Limb (tissue), 2 donors: Measurements from ENCODE around the gene CX3CL1.
"Not testable (repeated sequence)": the region's sequence is repeated elsewhere in the genome, so short reads cannot be mapped to it uniquely, and the experiment has no call there.

Experiments used
- DNase-seq, 2 donors: peaks; one replicate each; pipeline ENCODE4 v3.0.0-alpha.2; 2016; ENCODE audit errors: extremely low spot score in 2 of 2

CX3CL1 gene

GRCh38 chr16:57372372-57373116 lies at the start of gene CX3CL1:
TSS of gene CX3CL1 (plus strand) at chr16:57372490. CDS start at chr16:57372569, 79 bp downstream.
- DNase-seq, result peak; percentile 77 to 83

GRCh38 chr16:57324749-57325148 lies 47.5 kb upstream of the CX3CL1 start:
- DNase-seq, result no peak

- no peak for DNase-seq
Measured at GRCh38 chr16:57325458-57325857, 46.8 kb upstream of the CX3CL1 start.

GRCh38 chr16:57329718-57330327 lies 42.5 kb upstream of the CX3CL1 start:
- no peak for DNase-seq

- DNase-seq, result no peak
Measured at GRCh38 chr16:57331355-57331754, 40.9 kb upstream of the CX3CL1 start.

GRCh38 chr16:57333402-57333801 lies 38.9 kb upstream of the CX3CL1 start:
- no peak for DNase-seq

- DNase-seq, result no peak
Measured at GRCh38 chr16:57335366-57335765, 36.9 kb upstream of the CX3CL1 start.

- no peak for DNase-seq
Measured at GRCh38 chr16:57341062-57341440, 31.2 kb upstream of the CX3CL1 start.

GRCh38 chr16:57341441-57342303 lies 30.6 kb upstream of the CX3CL1 start:
- peak in 1 of 2 donors; percentile 32 for DNase-seq

- not testable (repeated sequence) for DNase-seq
Measured at GRCh38 chr16:57342606-57343005, 29.7 kb upstream of the CX3CL1 start.

- no peak for DNase-seq
Measured at GRCh38 chr16:57343221-57343620, 29.1 kb upstream of the CX3CL1 start.

GRCh38 chr16:57344094-57344493 lies 28.2 kb upstream of the CX3CL1 start:
- not testable (repeated sequence) for DNase-seq

- no peak for DNase-seq
Measured at GRCh38 chr16:57345021-57345420, 27.3 kb upstream of the CX3CL1 start.

- no peak for DNase-seq
Measured at GRCh38 chr16:57345666-57346204, 26.6 kb upstream of the CX3CL1 start.

GRCh38 chr16:57347858-57348257 lies 24.4 kb upstream of the CX3CL1 start:
- DNase-seq, result no peak

GRCh38 chr16:57348327-57348726 lies 24.0 kb upstream of the CX3CL1 start:
- DNase-seq, result no peak

- no peak for DNase-seq
Measured at GRCh38 chr16:57349212-57350031, 22.9 kb upstream of the CX3CL1 start.

GRCh38 chr16:57352636-57353047 lies 19.6 kb upstream of the CX3CL1 start:
- DNase-seq, result no peak

- DNase-seq, result no peak
Measured at GRCh38 chr16:57354311-57354710, 18.0 kb upstream of the CX3CL1 start.

GRCh38 chr16:57355898-57356414 lies 16.3 kb upstream of the CX3CL1 start:
- DNase-seq, result no peak

GRCh38 chr16:57356547-57356946 lies 15.7 kb upstream of the CX3CL1 start:
- no peak for DNase-seq
